Measurements from ENCODE around the gene KCNJ10.
A peak's percentile ranks its signal among the peaks of the same experiment; 100 is the strongest.

GRCh38 chr1:160097911-160098851 is 28.2 kb upstream of the KCNJ10 start, which contains the start of gene IGSF8:
- no peak for TF ChIP-seq CTCF (IDR thresholded peaks at IDR 0.05)
- peak; percentile 32 for TF ChIP-seq POLR2AphosphoS5 (IDR thresholded peaks at IDR 0.05)
